Measurements from ENCODE around the gene ZNF304. TPM values are rescaled to one million over a fixed set of nuclear protein-coding genes. Genes with fewer than 3 reads are reported as not detected.
A peak's percentile ranks its signal among the peaks of the same experiment; 100 is the strongest.

The ZNF304 gene
- total and polyA plus RNA-seq, 2 of the 4 experiments (the other 2 are of a cell fraction): 3.9 to 16.1 TPM

- no peak for TF ChIP-seq RFX5 (IDR thresholded peaks at IDR 0.05; ENCODE audit: low read depth, low read length)
These were observed 52.9 kb downstream of the ZNF304 start (continued) for GRCh38 chr19:57403737-57404563.

- no peak overlapping the region for H2BK5ac ChIP-seq (ENCODE audit: low read depth, low read length, poor library complexity, severe bottlenecking)
- H4K8ac ChIP-seq (ENCODE audit: low read depth in 2 of 2, low read length in 2 of 2): no peak overlapping the region
- H2AK9ac ChIP-seq (replicated peaks; ENCODE audit: low read depth, low read length, poor library complexity): no peak overlapping the region
- H3K36me3 ChIP-seq (ENCODE audit: control insufficient read depth, insufficient read depth, low read length): no peaks in the 10 kb centered on the region; the same call in 1 of the 2 replicates
- in situ Hi-C loops (cut with MboI; ENCODE audit: low sequenced_read_pairs) (no loop called here), dilution Hi-C loops (cut with HindIII; ENCODE audit: low sequenced_read_pairs, unreplicated experiment) (no loop called here), intact Hi-C loops (cut with micrococcal nuclease) (loop anchor here (5.0 kb wide), 1 partner anchor 751 kb away; no protein-coding TSS in a partner anchor)
- no peaks in the 10 kb centered on the region for H3K4me1 ChIP-seq (ENCODE audit: control insufficient read depth, insufficient read depth, low read length)
- no peak overlapping the region for H3K14ac ChIP-seq (replicated peaks; ENCODE audit: low read depth, low read length)
- no peak overlapping the region for H3K23ac ChIP-seq (ENCODE audit: low read depth, low read length)
- no peaks in the 10 kb centered on the region for H4K20me1 ChIP-seq (ENCODE audit: insufficient read depth, low read length)
- no peaks in the 10 kb centered on the region for H3K9me3 ChIP-seq (ENCODE audit: control insufficient read depth, insufficient read depth, low read length)
- no TSS peak for BruUV-seq (replicated peaks)
- no peak overlapping the region for H4K91ac ChIP-seq (ENCODE audit: insufficient read depth, low read depth, low read length)
- CTCF ChIA-PET: interaction anchor here (1.0 to 1.6 kb wide), 2 partner anchors 13 to 17 kb away, joined by 3 to 4 read pairs; no protein-coding TSS in a partner anchor
- H2BK120ac ChIP-seq (ENCODE audit: low read depth, low read length): no peak overlapping the region
- H3K79me1 ChIP-seq (ENCODE audit: low read depth in 1 of 2, low read length in 2 of 2): peaks cover 2 to 4% of the 10 kb centered on the region in 2 experiments; a peak in 2 of 4 replicates
- no peak overlapping the region for H3K56ac ChIP-seq (ENCODE audit: extremely low read depth, insufficient read depth, low read length)
- POLR2A ChIA-PET (ENCODE audit: unreplicated experiment): interaction anchor here (0.6 kb wide), 1 partner anchor 42 kb away, joined by 3 read pairs; no protein-coding TSS in a partner anchor
- no peaks in the 10 kb centered on the region for H3K27me3 ChIP-seq (ENCODE audit: control insufficient read depth, insufficient read depth, low read length)
- DNase-seq (peak; percentile 45), ATAC-seq (ENCODE audit: low read depth) (peak; percentile 66)
- H3K9ac ChIP-seq (ENCODE audit: low read depth, low read length): no peak overlapping the region
- H3K4ac ChIP-seq (ENCODE audit: low read depth, low read length): no peak overlapping the region
- H3K4me3 ChIP-seq (ENCODE audit: insufficient read depth, low read depth, low read length): no peak overlapping the region
- TF ChIP-seq RAD21 (IDR thresholded peaks at IDR 0.05; ENCODE audit: low read length): peak; percentile 75
- peak; percentile 72 for TF ChIP-seq CTCF (conservative IDR thresholded peaks at IDR 0.05; ENCODE audit: low read depth, low read length)
- peak; percentile 56 for TF ChIP-seq SMC3 (IDR thresholded peaks at IDR 0.05; ENCODE audit: low read depth, low read length)
- TF ChIP-seq NFE2L2 (IDR thresholded peaks at IDR 0.05; ENCODE audit: low read depth, low read length): no peak
- peak; percentile 75 for TF ChIP-seq CEBPB (IDR thresholded peaks at IDR 0.05; ENCODE audit: low read depth, low read length)
- TF ChIP-seq FOS (IDR thresholded peaks at IDR 0.05; ENCODE audit: low read depth, low read length): no peak
- no peak for TF ChIP-seq RFX5 (IDR thresholded peaks at IDR 0.05; ENCODE audit: low read depth, low read length)
- no peak overlapping the region for H3K18ac ChIP-seq (ENCODE audit: low read depth, low read length)
- H2BK20ac ChIP-seq (ENCODE audit: low read depth, low read length): no peak overlapping the region
- H2BK15ac ChIP-seq (ENCODE audit: low read depth, low read length): no peak overlapping the region
- H2AFZ ChIP-seq (replicated peaks; ENCODE audit: low read length, poor library complexity): peak overlapping the region; percentile 78
- no peak overlapping the region for H3K27ac ChIP-seq (ENCODE audit: insufficient read depth, low read length)
- no peak overlapping the region for H4K5ac ChIP-seq (ENCODE audit: low read depth, low read length)
- peaks cover 5% of the 10 kb centered on the region for H3K9me1 ChIP-seq (ENCODE audit: insufficient read depth, low read length)
- H3K4me2 ChIP-seq (ENCODE audit: low read depth, low read length): no peak overlapping the region
- WGBS, 2 experiments (ENCODE audit: extremely low coverage in 2 of 2, insufficient read length in 1 of 2): 6% methylated on average over 3 of the region's 8 CpGs; no CpG with 5 or more reads in 1 of the 2 experiments
- no peak overlapping the region for H2AK5ac ChIP-seq (ENCODE audit: low read depth, low read length)
These were observed 55.5 kb downstream of the ZNF304 start for GRCh38 chr19:57406516-57407123.

Data from IMR-90 (cell line).